ENCODE data around the gene MTARC1. TPM values are rescaled to one million over a fixed set of nuclear protein-coding genes. Genes with fewer than 3 reads are reported as not detected.

MTARC1 gene
- total and polyA plus RNA-seq, 11 donors: 2.3 to 22.8 (median 6.4) TPM

DNA sequence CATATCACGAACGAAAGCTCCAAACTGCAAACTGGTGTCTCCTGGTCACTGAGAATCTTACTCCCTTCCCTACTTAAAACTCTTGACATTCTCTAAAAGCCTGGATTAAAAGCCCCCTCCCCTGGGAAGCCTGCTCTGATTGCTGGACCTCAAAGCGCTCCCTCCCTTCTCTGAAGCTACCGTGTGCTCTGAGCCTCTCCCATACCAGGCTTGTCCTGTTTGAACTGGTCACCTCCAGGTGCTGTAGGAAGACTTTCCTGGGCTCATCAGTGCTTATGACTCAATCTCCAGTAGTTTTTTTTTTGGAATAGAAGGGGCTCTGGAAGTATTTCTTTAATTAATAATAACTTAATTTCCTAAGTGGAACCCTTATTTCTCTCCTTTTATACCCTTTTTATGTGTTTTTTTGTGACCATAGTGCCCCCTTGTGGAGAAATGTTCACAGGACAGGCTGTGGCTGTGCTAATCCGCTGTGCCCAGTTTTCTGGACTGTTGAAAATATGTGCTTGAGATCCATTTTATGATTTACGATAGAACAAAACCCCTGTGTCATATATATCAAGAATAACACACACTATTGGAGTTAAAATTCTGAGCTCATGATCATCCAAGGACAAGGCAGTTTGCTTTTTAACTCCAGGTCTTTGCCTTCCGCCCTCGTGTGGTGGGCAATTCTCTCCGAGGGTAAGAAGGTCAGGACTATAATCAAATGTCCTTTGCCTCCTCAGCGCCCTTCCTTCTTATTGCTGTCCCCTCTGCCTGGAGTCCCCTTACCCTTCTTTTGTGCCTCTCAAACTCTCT lies 16.9 kb downstream of the MTARC1 start:
- H3K4me1 ChIP-seq: peaks cover 0 to 5% (median 0%) of the 10 kb centered on the region in 12 donors
- H3K4me3 ChIP-seq: no peak overlapping the region
- peak overlapping the region in 1 of 12 donors; percentile 72 for H3K27ac ChIP-seq
- peak in 3 of 4 donors; percentile 40 to 51 (median 51) for ATAC-seq
- no peaks in the 10 kb centered on the region for H3K27me3 ChIP-seq
- peaks cover 0 to 32% (median 9%) of the 10 kb centered on the region in 9 donors for H3K36me3 ChIP-seq
- WGBS, 4 donors: 64 to 73% (median 70%) methylated on average over 10 of the region's 10 CpGs
- TF ChIP-seq POLR2A (IDR thresholded peaks at IDR 0.05): no peak
- TF ChIP-seq, protein P1, sequence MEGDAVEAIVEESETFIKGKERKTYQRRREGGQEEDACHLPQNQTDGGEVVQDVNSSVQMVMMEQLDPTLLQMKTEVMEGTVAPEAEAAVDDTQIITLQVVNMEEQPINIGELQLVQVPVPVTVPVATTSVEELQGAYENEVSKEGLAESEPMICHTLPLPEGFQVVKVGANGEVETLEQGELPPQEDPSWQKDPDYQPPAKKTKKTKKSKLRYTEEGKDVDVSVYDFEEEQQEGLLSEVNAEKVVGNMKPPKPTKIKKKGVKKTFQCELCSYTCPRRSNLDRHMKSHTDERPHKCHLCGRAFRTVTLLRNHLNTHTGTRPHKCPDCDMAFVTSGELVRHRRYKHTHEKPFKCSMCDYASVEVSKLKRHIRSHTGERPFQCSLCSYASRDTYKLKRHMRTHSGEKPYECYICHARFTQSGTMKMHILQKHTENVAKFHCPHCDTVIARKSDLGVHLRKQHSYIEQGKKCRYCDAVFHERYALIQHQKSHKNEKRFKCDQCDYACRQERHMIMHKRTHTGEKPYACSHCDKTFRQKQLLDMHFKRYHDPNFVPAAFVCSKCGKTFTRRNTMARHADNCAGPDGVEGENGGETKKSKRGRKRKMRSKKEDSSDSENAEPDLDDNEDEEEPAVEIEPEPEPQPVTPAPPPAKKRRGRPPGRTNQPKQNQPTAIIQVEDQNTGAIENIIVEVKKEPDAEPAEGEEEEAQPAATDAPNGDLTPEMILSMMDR (IDR thresholded peaks at IDR 0.05): peak; percentile 75 to 86 (median 81)
- no peaks in the 10 kb centered on the region for H3K9me3 ChIP-seq
- intact Hi-C loops (cut with DNase I): loop anchor here in 1 of 10 donors (1.0 kb wide), 1 partner anchor 28 kb away; no protein-coding TSS in a partner anchor
- DNase-seq: no peak

DNA sequence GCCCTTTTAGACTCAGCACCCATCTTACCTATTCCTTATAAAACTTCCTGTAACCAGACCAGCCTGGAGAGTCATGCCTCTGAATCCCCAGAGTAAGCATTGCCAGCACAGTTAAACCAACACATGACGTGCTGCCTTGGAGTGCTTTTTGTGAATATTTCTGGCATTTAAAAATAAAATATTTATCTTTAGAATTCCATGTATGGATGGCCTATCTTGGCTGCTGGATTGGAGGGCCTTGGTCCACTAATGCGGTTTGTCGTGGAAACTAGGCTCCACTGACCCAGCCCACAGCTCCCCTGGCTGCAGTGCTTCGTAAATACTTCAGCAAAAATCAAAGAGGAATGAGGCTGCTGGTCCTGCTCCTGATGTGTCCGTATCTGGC lies 17.5 kb downstream of the MTARC1 start:
- ATAC-seq (no peak), DNase-seq (no peak)
- 78 to 89% (median 84%) methylated on average over 5 of the region's 5 CpGs for WGBS, 4 donors
- H3K27ac ChIP-seq: peak overlapping the region in 1 of 12 donors; percentile 72
- no peaks in the 10 kb centered on the region for H3K27me3 ChIP-seq
- no peaks in the 10 kb centered on the region for H3K9me3 ChIP-seq
- peaks cover 0 to 6% (median 0%) of the 10 kb centered on the region in 12 donors for H3K4me1 ChIP-seq
- H3K36me3 ChIP-seq: peaks cover 0 to 31% (median 7%) of the 10 kb centered on the region in 9 donors
- intact Hi-C loops (cut with DNase I): no loop called here
- no peak overlapping the region for H3K4me3 ChIP-seq
- no peak for TF ChIP-seq POLR2A (IDR thresholded peaks at IDR 0.05)
- TF ChIP-seq, protein P1 (IDR thresholded peaks at IDR 0.05): no peak

DNA sequence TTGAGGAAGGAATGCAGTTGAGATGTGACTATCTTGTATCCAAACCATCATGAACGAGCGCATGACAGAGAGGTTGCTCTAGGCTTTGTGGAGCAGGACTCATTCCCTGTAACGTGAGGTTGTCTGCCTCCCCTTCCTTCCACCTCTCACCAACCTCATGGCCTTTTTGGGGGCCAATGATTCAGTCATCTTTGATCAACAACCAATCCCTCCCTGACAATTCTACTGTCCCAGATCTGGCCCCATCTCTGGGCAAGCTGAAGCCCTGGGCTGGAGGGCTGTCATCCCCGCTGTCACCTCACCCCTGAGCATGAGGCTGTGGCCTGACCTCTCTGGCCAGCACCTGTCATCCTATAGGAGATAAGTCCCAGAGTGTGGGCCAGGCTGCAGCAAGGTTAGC lies 19.7 kb downstream of the MTARC1 start:
- no peak overlapping the region for H3K4me3 ChIP-seq
- no peaks in the 10 kb centered on the region for H3K27me3 ChIP-seq
- H3K4me1 ChIP-seq: peaks cover 0 to 21% (median 7%) of the 10 kb centered on the region in 12 donors
- H3K9me3 ChIP-seq: no peaks in the 10 kb centered on the region
- 95 to 100% (median 96%) methylated on average over 4 of the region's 4 CpGs for WGBS, 4 donors
- no peak for DNase-seq
- H3K36me3 ChIP-seq: peaks cover 0 to 19% (median 4%) of the 10 kb centered on the region in 9 donors
- no peak overlapping the region for H3K27ac ChIP-seq
- intact Hi-C loops (cut with DNase I): loop anchor here in 1 of 10 donors (5.0 kb wide), 1 partner anchor 631 kb away; no protein-coding TSS in a partner anchor
- ATAC-seq: no peak
- TF ChIP-seq, protein P1 (IDR thresholded peaks at IDR 0.05): no peak
- no peak for TF ChIP-seq POLR2A (IDR thresholded peaks at IDR 0.05)

DNA sequence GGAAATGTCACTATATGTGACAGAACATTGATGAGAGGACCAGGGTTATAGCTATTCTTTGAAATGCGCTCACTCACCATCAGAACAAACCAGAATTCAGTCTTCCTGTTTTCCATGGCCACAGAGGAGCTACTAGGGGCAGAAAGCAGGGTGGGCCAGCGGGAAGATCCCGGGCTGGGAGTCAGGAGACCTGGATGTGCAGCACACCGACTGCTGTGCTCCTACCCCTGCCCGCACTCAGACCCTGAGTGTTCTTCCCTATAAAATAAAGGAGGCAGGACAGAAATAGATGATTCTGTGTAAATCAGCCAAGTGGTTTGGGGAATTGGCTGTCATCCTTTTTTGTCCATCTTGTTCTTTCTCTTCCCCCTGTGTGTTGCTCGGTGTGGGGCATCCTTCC lies 21.0 kb downstream of the MTARC1 start:
- peaks cover 0 to 26% (median 0%) of the 10 kb centered on the region in 9 donors for H3K36me3 ChIP-seq
- peaks cover 0 to 21% (median 7%) of the 10 kb centered on the region in 12 donors for H3K4me1 ChIP-seq
- H3K9me3 ChIP-seq: no peaks in the 10 kb centered on the region
- intact Hi-C loops (cut with DNase I): loop anchor here in 1 of 10 donors (5.0 kb wide), 1 partner anchor 630 kb away; no protein-coding TSS in a partner anchor
- H3K27ac ChIP-seq: peak overlapping the region in 1 of 12 donors; percentile 58
- no peak for TF ChIP-seq POLR2A (IDR thresholded peaks at IDR 0.05)
- TF ChIP-seq, protein P1 (IDR thresholded peaks at IDR 0.05): no peak
- 84 to 95% (median 91%) methylated on average over 6 of the region's 6 CpGs for WGBS, 4 donors
- no peak overlapping the region for H3K4me3 ChIP-seq
- DNase-seq (no peak), ATAC-seq (no peak)
- H3K27me3 ChIP-seq: no peaks in the 10 kb centered on the region

Data from heart left ventricle (tissue), 16 donors.